Keratinocyte (primary cell): ENCODE results near the gene STN1.

Experiments used
- CTCF ChIP-seq, 3 experiments: IDR thresholded peaks in 1 of 3; conservative IDR thresholded peaks in 1 of 3; optimal IDR thresholded peaks in 1 of 3; 2 replicates in 2 of 3; 3 replicates in 1 of 3; pipeline versions ENCODE3 to v1.5.1; 2011; ENCODE audit warnings: low read length in 3 of 3, mild to moderate bottlenecking in 3 of 3, moderate library complexity in 2 of 3, control low read depth in 1 of 3, inconsistent platforms in 1 of 3; ENCODE audit not compliant: insufficient read depth in 2 of 3; ENCODE audit errors: extremely low read depth in 1 of 3
- EZH2 ChIP-seq: IDR thresholded peaks from one replicate; pipeline ENCODE4 v1.6.1; 2012; ENCODE audit warnings: inconsistent platforms, mild to moderate bottlenecking, low read length, moderate library complexity

GRCh38 chr10:103884681-103885139 lies 33.3 kb downstream of the STN1 start:
- TF ChIP-seq EZH2 (no peak), CTCF (optimal IDR thresholded peaks at IDR 0.05 in 1 of 3, IDR thresholded peaks at IDR 0.05 in 1 of 3, conservative IDR thresholded peaks at IDR 0.05 in 1 of 3; ENCODE audit: extremely low read depth in 1 of 3, insufficient read depth in 2 of 3, low read length in 3 of 3) (peak; percentile 68 to 87 (median 69))
